ENCODE data around the gene EYA4.

- no peak for TF ChIP-seq FOXP2 (optimal IDR thresholded peaks at IDR 0.05; ENCODE audit: control extremely low read depth, extremely low read length, insufficient read depth)
- no peak for TF ChIP-seq POLR2AphosphoS5 (IDR thresholded peaks at IDR 0.05; ENCODE audit: borderline replicate concordance, low read depth, low read length)
- TF ChIP-seq EZH2 (IDR thresholded peaks at IDR 0.05): no peak
These were observed 330.5 kb downstream of the EYA4 start for GRCh38 chr6:133571681-133572080.

All from SK-N-MC (cell line).